WTC11 (cell line): ENCODE data around the gene NPIPB8.
"Not testable (repeated sequence)": the region's sequence is repeated elsewhere in the genome, so short reads cannot be mapped to it uniquely, and the experiment has no call there.

Source experiments
- TF ChIP-seq, protein P1 (sequence below): sonication (generic); formaldehyde crosslinking; IDR thresholded peaks from 2 replicates; pipeline ENCODE4 v1.8.0; 2022; ENCODE audit warnings: mild to moderate bottlenecking, missing genetic modification reagents
- TF ChIP-seq, protein P2 (sequence below): sonication (generic); formaldehyde crosslinking; IDR thresholded peaks from 2 replicates; pipeline ENCODE4 v1.8.0; 2022; ENCODE audit warnings: mild to moderate bottlenecking, missing genetic modification reagents

DNA sequence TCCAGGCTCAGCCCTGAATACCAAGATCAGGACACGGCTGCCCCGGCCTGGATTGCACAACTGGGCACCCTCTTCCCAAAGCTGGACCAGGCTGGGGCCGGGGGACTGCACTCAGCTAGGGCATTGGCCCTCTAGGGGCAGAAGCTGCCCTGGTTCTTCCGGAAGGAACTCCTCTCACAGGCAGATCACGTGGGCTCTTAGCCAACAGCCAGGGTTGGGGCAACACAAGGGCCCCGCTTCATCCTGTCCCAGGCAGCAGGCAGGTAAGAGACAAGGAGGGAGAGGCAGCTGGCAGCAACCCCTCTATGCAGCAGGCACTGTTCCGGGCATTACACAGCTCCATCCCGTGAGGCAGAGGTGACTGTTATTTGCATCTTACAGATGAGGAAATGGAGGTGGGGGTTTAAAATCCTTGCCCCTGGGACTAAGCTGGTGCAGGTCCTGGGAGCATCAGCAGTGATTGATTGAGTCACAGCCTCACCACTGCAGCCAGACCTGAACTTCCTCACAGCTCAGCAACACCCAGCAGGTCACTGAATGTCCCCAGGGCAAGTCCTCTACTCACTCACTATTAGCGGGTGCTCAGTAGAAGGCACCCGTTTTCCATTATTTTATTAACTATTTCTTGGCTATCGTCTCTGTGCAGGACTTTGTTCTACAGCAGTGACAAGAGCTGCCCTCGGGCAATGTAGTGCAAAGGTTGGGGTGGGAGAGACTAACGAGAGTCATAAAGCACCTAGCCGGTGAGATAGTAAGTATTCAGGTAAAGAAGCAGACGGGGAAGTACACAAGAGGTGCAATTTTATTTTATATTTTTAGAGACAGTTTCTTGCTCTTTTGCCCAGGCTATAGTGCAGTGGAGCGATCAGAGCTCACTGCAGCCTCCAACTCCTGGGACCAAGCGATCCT, 38.2 kb upstream of the NPIPB8 start:
- TF ChIP-seq, protein P1, sequence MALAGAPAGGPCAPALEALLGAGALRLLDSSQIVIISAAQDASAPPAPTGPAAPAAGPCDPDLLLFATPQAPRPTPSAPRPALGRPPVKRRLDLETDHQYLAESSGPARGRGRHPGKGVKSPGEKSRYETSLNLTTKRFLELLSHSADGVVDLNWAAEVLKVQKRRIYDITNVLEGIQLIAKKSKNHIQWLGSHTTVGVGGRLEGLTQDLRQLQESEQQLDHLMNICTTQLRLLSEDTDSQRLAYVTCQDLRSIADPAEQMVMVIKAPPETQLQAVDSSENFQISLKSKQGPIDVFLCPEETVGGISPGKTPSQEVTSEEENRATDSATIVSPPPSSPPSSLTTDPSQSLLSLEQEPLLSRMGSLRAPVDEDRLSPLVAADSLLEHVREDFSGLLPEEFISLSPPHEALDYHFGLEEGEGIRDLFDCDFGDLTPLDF (CRISPR knock-in tag): not testable (repeated sequence)
- TF ChIP-seq, protein P2, sequence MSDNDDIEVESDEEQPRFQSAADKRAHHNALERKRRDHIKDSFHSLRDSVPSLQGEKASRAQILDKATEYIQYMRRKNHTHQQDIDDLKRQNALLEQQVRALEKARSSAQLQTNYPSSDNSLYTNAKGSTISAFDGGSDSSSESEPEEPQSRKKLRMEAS (CRISPR knock-in tag): not testable (repeated sequence)
